Endothelial cell (in vitro differentiated cells): ENCODE measurements around the gene PPP1CA. TPM values are rescaled to one million over a fixed set of nuclear protein-coding genes. Genes with fewer than 3 reads are reported as not detected.

Experiments
- DNase-seq: peaks from one replicate; pipeline ENCODE4 v3.0.0; 2021; ENCODE audit warnings: low spot score
- H3K27ac Mint-ChIP-seq: one replicate; pipeline ENCODE4 v1.8.0; 2021; ENCODE audit warnings: mixed read lengths, inconsistent platforms; ENCODE audit not compliant: unreplicated experiment
- H3K27me3 Mint-ChIP-seq: one replicate; pipeline ENCODE4 v1.8.0; 2021; ENCODE audit warnings: mild to moderate bottlenecking, moderate library complexity, mixed read lengths, inconsistent platforms; ENCODE audit not compliant: unreplicated experiment
- H3K36me3 Mint-ChIP-seq: one replicate; pipeline ENCODE4 v1.8.0; 2021; ENCODE audit warnings: mild to moderate bottlenecking, low read depth, mixed read lengths, inconsistent platforms; ENCODE audit not compliant: unreplicated experiment
- H3K4me1 Mint-ChIP-seq: one replicate; pipeline ENCODE4 v1.8.0; 2021; ENCODE audit warnings: mild to moderate bottlenecking, mixed read lengths, inconsistent platforms; ENCODE audit not compliant: unreplicated experiment
- H3K4me3 Mint-ChIP-seq: one replicate; pipeline ENCODE4 v1.8.0; 2021; ENCODE audit warnings: mild to moderate bottlenecking, mixed read lengths, inconsistent platforms; ENCODE audit not compliant: unreplicated experiment
- H3K9me3 Mint-ChIP-seq: one replicate; pipeline ENCODE4 v1.8.0; 2021; ENCODE audit warnings: mixed read lengths, inconsistent platforms; ENCODE audit not compliant: unreplicated experiment
- CTCF ChIP-seq: fragments of 200-600 bp; sonication (generic); IDR thresholded peaks from one replicate; pipeline ENCODE4 v1.5.0; 2021; ENCODE audit warnings: antibody characterized with exemption; ENCODE audit not compliant: unreplicated experiment
- total RNA-seq: library from RNA; stranded (reverse); fragmentation: NEBNext Ultra II Directional; extraction: Animal tissue kit (Norgen Biotek cat#: 25700); gene quantifications from one replicate; pipeline ENCODE4 v1.2.1, GENCODE V29; 2021; ENCODE audit not compliant: unreplicated experiment

Gene PPP1CA
- total RNA-seq, 1 donor from 2014 or later, result 249 TPM

- DNase-seq, result no peak
- peaks cover 23% of the 10 kb centered on the region for H3K36me3 Mint-ChIP-seq
Observed at GRCh38 chr11:67434395-67434881, 32.8 kb upstream of the PPP1CA start.

GRCh38 chr11:67433536-67434394 lies 32.1 kb upstream of the PPP1CA start:
- no peak for DNase-seq
- peaks cover 10% of the 10 kb centered on the region for H3K27me3 Mint-ChIP-seq
- H3K27ac Mint-ChIP-seq, result peak overlapping the region; percentile 36
- H3K9me3 Mint-ChIP-seq, result no peaks in the 10 kb centered on the region
- peaks cover 17% of the 10 kb centered on the region for H3K36me3 Mint-ChIP-seq
- TF ChIP-seq CTCF, result no peak
- no peak overlapping the region for H3K4me3 Mint-ChIP-seq
- H3K4me1 Mint-ChIP-seq, result peaks cover 4% of the 10 kb centered on the region

More at GRCh38 chr11:67434395-67434881, 32.8 kb upstream of the PPP1CA start:
- no peak for TF ChIP-seq CTCF
- Mint-ChIP-seq H3K9me3 (no peaks in the 10 kb centered on the region), H3K27ac (no peak overlapping the region), H3K27me3 (peaks cover 17% of the 10 kb centered on the region), H3K4me3 (no peak overlapping the region), H3K4me1 (peaks cover 8% of the 10 kb centered on the region)

GRCh38 chr11:67432655-67433349 lies 31.1 kb upstream of the PPP1CA start:
- Mint-ChIP-seq H3K4me1 (peaks cover 6% of the 10 kb centered on the region), H3K36me3 (peaks cover 16% of the 10 kb centered on the region), H3K4me3 (no peak overlapping the region), H3K9me3 (no peaks in the 10 kb centered on the region), H3K27me3 (peaks cover 10% of the 10 kb centered on the region), H3K27ac (no peak overlapping the region)
- no peak for DNase-seq
- no peak for TF ChIP-seq CTCF

GRCh38 chr11:67431346-67432249 lies 29.9 kb upstream of the PPP1CA start:
- H3K4me1 Mint-ChIP-seq, result peaks cover 5% of the 10 kb centered on the region
- peak overlapping the region; percentile 51 for H3K4me3 Mint-ChIP-seq
- peaks cover 12% of the 10 kb centered on the region for H3K36me3 Mint-ChIP-seq
- no peaks in the 10 kb centered on the region for H3K9me3 Mint-ChIP-seq
- H3K27me3 Mint-ChIP-seq, result peaks cover 13% of the 10 kb centered on the region
- no peak overlapping the region for H3K27ac Mint-ChIP-seq
- DNase-seq, result no peak
- no peak for TF ChIP-seq CTCF
